Measurements from ENCODE around the gene MYO16.

Gene MYO16

DNA sequence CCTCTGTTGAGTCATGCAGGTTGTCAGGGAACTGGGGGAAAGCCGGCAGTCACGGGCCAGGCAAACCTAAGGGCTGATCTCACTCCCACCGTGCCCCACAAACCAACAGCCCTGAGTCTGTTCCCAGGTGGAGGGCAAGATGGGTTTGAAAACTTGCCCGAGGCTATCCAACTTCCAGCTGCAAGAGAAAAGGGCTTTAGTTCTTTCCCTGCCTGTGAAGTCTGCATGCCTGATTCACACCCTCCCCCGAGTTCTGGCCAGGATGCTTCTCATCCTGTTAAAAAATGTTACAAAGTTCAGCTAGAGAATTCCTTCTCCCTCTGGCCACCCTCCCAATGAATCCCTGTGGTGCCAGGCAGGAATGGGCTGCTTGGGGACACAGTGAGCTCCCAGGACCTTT, 33.1 kb downstream of the MYO16 start:
- in situ Hi-C loops (cut with MboI; ENCODE audit: low sequenced_read_pairs): no loop called here

DNA sequence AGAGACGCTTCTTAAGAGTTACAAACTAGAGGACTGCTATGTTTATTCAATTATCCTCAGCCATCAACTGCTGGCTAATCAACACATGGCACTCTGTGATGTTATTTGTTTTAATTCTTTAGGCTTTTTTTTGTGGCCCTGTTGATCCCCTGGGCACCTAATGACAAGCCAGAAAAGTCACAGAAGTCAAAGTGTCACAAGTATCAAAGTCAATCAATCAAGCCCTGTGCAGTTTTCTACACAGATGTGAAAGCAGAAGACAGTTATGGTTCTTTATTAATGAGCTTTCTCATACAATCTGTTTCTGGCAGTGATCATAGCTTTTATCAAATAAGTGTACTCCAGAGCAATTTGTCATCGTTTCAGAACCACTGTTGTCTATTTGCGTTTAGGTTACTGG, 34.3 kb downstream of the MYO16 start:
- in situ Hi-C loops (cut with MboI; ENCODE audit: low sequenced_read_pairs): no loop called here

GRCh38 chr13:108667205-108667604, 37.8 kb downstream of the MYO16 start:
- in situ Hi-C loops (cut with MboI; ENCODE audit: low sequenced_read_pairs): no loop called here

GRCh38 chr13:108669381-108669780, 40.0 kb downstream of the MYO16 start:
- in situ Hi-C loops (cut with MboI; ENCODE audit: low sequenced_read_pairs): no loop called here

GRCh38 chr13:108674346-108674745, 44.9 kb downstream of the MYO16 start:
- in situ Hi-C loops (cut with MboI; ENCODE audit: low sequenced_read_pairs): no loop called here

DNA sequence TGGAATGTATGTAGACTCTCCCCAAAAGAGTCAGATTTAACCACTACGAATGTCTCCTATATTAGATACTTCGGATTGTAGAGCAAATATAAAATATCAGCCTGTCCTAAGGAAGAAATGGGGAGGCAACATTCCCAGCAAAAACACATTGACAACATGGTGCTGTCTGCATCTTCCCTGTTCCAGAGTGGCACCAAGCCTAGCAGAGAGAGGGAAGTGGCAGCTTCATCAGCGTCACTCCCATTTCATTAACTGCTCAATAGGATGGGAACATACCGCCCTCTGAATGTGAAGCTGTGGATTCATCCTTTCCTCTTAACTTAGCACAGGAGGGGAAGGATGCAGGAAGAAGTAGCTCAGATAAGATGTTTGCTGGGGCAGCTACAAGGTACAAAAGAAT, 45.4 kb downstream of the MYO16 start:
- in situ Hi-C loops (cut with MboI; ENCODE audit: low sequenced_read_pairs): no loop called here

- in situ Hi-C loops (cut with MboI; ENCODE audit: low sequenced_read_pairs): no loop called here
Observed at GRCh38 chr13:108676620-108677019, 47.2 kb downstream of the MYO16 start.

DNA sequence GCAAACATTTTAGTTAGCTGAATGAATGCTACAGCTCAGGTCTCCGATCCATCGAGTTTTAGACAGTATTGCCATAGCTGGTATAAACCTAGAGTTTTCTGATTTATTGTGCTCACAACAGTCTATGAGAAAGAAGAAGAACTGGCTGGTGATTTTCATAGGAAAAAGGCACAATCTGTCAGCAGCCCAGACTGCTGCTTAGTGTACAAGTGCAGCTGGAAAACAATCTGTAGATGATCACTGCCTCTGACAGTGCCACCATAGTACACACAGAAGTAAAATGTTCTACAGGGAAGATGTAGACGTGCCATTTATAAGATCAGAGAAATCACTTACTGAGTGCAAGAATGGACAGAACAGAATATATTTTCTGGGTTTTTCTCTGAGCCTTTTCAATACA, 48.4 kb downstream of the MYO16 start:
- in situ Hi-C loops (cut with MboI; ENCODE audit: low sequenced_read_pairs): no loop called here

DNA sequence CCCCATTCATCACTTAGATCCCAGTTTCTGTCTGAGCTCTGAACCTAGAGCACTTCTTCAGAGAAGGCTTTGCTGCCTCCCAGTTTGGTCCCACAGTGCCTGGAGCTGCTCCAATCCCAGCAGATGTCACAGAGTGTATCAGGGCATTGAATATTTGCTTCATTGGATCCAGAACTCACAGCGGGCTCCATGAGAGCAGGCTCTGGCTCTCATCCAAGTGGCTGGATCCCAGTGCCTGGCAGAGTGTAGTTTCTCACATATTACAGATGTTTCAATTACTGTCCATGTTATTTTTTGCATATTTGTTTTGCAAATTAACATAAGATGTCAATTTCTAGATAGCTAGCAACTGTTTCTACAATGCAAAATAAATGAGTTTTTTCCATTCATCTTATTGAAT, 50.6 kb downstream of the MYO16 start:
- in situ Hi-C loops (cut with MboI; ENCODE audit: low sequenced_read_pairs): no loop called here

GRCh38 chr13:108681986-108682575, 52.7 kb downstream of the MYO16 start:
- in situ Hi-C loops (cut with MboI; ENCODE audit: low sequenced_read_pairs): no loop called here

GRCh38 chr13:108682714-108683113, 53.3 kb downstream of the MYO16 start:
- in situ Hi-C loops (cut with MboI; ENCODE audit: low sequenced_read_pairs): no loop called here

GRCh38 chr13:108686027-108686426, 56.6 kb downstream of the MYO16 start:
- in situ Hi-C loops (cut with MboI; ENCODE audit: low sequenced_read_pairs): no loop called here

- in situ Hi-C loops (cut with MboI; ENCODE audit: low sequenced_read_pairs): no loop called here
Observed at GRCh38 chr13:108690726-108691125, 61.3 kb downstream of the MYO16 start.

DNA sequence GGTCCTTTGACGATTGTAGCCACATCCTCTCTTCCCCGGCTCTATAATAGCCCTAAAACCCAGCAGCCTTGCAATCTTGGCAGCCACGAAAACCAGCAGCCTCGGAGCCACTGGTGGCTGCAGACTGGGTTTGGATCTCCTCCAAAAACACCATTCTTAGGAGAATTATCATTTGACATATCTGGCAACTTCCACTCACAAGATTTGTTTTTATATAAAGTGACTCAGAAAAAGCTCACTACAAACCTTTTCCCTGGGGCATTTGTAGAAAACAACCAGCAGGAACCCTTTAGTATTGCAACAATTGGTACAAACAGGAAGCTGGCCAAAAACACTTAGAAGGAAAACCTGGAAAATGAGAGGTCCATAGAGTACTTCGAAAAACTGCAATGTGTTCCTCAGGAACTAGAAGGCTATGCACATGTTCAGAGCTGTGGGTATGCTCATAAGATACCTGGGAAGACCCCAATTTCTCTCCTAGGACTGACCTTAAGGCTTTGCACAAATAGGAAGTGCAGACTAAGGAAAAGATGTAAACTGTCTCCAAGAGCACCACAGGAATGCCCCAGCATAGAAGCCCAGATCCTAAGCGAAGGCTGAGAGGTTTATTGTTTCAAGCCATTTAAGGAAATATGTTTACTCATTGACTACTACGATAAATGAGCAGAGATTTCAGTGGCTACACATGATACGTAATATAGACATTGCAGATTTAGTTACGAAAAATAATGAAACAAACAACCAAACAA, 71.2 kb downstream of the MYO16 start:
- in situ Hi-C loops (cut with MboI; ENCODE audit: low sequenced_read_pairs): no loop called here

- in situ Hi-C loops (cut with MboI; ENCODE audit: low sequenced_read_pairs): no loop called here
Observed at GRCh38 chr13:108702171-108702570, 72.8 kb downstream of the MYO16 start.

DNA sequence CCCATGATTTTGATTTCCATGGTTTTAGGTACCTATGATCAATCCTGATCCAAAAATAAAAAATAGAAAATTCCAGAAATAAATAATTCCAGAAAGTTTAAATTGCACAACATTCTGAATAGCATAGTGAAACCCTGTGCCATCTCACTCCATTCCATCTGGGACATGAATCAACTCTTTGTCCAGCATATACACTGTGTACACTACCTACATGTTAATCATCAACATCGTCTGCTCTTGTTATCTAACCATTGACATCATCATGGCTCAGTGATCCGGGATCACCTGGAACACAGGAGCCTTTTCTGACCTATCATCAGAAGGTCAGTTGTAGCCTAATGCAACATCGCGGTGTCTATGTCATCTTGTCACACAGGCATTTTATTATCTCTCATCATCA, 75.6 kb downstream of the MYO16 start:
- in situ Hi-C loops (cut with MboI; ENCODE audit: low sequenced_read_pairs): no loop called here

DNA sequence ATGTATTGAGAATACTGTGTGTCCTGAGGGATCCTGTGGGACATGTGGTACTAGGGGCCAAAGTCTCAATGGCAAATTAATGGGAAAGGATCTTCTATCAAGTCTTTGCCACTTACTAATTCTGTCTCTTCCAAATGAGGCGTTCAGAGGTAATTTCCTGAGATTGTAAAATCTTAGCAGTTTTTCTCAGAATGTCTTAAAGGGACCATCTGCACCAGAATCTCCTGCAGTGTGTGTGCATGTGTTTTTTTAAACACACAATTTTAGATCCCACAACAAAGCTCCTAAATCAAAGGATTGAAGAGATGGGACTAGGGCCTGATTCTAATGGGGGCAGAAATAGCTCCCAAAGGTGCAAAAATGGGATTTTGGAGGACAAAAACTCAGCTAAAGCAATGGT, 78.2 kb downstream of the MYO16 start:
- in situ Hi-C loops (cut with MboI; ENCODE audit: low sequenced_read_pairs): no loop called here

DNA sequence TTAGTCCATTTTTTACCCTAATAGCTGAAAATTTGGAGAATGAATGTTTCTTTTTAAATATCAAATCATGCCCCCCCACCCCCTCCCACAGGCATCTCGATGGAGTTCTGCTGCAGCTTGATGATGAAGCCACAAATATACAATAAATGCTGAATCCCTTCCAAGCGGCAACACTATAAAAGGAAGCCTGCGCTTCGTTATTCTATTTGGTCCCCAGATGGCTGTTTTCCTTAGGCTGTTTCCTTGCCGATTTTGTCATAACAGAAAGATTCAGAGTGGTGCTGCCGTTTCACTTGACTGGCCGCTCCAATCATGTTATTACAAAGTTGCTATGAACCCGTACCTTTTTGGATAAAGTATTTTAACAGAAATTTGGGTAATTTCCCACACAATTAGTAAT, 79.5 kb downstream of the MYO16 start:
- in situ Hi-C loops (cut with MboI; ENCODE audit: low sequenced_read_pairs): no loop called here

- in situ Hi-C loops (cut with MboI; ENCODE audit: low sequenced_read_pairs): no loop called here
Observed at GRCh38 chr13:108711386-108711785, 82.0 kb downstream of the MYO16 start.

DNA sequence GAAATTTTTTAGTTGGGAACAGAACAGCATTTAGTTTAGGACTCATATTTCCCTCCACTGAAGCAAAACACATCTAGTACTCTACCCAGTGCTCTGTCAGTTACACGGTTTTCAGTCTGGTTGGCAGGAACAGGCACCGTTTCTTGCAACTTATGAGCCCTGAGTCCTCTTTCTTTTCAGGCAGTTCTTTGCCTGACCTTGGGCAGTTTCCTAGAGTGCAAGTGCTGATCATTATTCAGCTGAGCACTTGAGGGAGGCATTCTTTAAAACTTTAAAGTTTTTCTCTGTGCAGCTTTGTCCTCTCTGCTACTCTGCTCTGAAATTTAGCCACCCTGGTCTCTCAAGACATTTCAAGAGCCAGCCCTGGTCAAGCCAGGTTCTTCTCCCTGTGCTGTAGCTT, 96.1 kb downstream of the MYO16 start:
- in situ Hi-C loops (cut with MboI; ENCODE audit: low sequenced_read_pairs): no loop called here

- in situ Hi-C loops (cut with MboI; ENCODE audit: low sequenced_read_pairs): no loop called here
Observed at GRCh38 chr13:108728370-108728769, 99.0 kb downstream of the MYO16 start.

GRCh38 chr13:108733022-108733560, 103.7 kb downstream of the MYO16 start:
- in situ Hi-C loops (cut with MboI; ENCODE audit: low sequenced_read_pairs): no loop called here

DNA sequence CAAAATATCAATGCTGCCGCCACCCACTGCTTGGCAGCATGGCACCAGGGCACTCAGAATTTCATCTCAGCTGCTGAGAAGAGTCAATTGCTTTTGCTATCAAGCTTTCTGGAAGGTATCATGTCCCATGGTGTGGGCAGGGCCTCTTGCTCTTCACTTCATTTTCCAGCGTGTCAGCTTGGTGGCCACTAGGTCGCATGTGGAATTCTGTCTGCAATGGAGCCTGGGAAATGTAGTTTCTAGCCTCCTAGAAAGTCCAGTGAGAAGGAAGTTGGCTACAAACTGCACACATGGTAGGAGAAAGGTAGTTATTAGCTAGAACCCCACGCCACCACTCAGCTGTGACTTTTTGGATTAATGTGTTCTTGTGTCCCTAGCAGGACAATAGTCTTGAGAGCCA, 105.3 kb downstream of the MYO16 start:
- in situ Hi-C loops (cut with MboI; ENCODE audit: low sequenced_read_pairs): no loop called here

All from hTERT RPE-1 (cell line).